Measurements from ENCODE around the gene EXOC3.
"Not testable (repeated sequence)": the region's sequence is repeated elsewhere in the genome, so short reads cannot be mapped to it uniquely, and the experiment has no call there.

EXOC3 gene

DNA sequence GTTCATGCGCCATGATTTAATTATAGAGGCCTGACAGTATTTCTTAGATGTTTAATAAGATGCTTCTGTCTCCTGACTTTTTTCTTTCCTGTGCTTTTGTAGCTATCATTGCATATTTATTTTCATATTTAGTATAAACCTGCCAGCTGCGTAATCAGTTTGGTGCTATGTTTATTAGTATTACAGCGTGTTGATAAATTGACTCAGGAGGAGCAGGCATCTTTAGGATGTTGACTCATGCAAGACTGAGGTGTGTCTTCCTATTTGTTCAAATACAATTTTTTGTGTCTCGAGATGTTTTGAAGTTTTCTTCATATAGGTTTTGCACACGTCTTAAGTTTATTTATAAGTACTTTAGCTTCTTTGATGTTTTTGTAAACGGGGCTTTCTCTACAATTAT is 35.9 kb upstream of the EXOC3 start:
- DNase-seq (ENCODE audit: low read depth): no peak

DNA sequence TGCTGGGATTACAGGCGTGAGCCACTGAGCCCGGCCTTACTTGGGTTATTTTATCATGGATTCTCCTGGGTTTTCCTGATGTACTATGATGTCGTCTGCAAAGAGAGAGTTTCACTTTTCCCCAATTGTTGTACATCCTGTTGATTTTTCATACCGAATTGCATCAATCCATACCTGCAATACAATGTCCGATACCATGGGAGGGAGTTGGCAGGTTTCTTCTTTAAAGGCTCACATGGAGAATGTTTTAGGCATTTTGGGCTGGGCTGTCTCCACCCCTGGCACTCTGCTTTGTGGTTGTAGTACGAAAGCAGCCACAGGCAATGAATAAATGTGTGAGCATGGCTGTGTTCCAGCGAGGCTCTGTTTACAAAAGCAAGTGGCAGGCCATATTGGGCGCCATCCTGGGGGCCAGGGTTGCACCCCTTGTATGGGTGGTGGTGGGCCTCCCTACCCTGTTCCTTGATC is 35.1 kb upstream of the EXOC3 start:
- no peak for DNase-seq (ENCODE audit: low read depth)

DNA sequence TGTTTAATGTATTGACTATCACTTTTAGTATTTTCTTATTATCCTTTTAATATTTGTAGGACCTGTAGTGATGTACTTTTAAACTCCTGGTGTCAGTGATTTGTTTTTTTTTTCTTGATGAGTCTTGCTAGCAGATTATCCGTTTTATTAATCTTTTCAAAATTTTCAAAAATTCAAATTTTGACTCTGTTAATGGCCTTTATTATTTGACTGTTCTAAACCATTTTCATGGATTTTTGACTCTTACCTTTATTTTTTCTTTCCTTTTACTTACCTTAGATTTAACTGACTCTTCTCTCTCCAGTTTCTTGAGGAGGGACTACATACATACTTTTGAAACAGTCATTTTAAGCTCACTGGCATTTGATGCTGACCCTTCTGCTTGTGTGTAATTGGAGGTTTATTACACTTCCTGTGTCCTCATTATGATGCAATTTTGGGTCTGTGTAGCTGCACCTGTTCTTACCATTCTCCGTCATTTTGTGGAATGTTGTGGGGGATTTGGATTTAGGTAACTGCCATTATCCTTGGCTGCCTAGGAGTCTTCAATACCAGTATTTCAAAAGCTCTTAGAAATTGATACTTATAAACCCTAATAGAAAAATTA is 32.0 kb upstream of the EXOC3 start:
- no peak for DNase-seq (ENCODE audit: low read depth)

DNA sequence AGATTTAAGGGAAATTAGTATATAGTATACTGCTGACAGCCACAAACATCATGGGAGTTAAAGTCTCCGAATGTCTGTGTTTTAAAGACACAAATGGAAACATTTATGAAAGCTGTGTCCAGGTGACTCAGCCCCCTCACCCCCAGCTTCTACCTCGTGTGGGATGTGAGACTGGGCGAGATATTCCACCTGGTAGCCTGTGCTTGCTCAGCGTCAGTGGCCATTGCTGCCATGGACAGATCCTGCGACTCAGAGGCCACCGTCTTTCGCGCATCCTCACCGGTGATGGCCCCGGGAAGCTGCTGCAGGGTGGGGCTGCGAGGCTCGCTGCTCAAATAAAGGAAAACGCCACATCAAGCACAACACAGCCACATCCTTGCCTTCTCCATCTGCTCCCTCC is 31.2 kb upstream of the EXOC3 start:
- no peak for DNase-seq (ENCODE audit: low read depth)

DNA sequence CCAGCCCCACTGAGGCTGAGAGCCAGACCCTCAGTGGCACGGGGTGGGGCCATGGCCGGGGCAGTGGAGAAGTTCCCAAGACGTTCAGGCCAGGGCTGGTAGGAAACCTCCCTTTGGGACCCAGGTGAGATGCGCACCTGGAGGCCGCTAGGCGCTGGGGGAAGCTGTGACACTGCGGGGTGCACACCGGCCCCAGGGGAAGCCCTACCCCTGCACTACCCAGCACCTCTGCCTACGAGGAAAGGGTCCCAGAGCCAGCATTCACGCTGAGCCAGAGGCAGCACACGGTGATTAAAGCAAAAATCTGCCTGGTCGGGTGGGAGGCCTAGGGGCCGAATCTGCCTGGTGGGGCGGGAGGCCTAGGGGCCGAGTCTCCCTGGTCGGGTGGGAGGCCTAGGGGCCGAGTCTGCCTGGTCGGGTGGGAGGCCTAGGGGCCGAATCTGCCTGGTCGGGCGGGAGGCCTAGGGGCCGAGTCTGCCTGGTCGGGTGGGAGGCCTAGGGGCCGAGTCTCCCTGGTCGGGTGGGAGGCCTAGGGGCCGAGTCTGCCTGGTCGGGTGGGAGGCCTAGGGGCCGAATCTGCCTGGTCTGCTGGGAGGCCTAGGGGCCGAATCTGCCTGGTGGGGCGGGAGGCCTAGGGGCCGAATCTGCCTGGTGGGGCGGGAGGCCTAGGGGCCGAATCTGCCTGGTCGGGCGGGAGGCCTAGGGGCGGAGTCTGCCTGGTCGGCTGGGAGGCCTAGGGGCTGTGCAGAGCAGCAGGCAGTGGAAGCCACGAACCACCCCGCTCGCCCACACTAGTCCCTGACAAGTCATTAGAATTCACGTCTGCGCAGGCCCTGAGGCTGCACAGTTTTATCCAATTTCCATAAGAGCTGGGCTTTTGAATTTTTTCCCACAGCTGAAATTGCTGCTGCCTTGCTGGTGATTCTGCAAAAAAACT is 27.7 kb upstream of the EXOC3 start:
- not testable (repeated sequence) for DNase-seq (ENCODE audit: low read depth)

DNA sequence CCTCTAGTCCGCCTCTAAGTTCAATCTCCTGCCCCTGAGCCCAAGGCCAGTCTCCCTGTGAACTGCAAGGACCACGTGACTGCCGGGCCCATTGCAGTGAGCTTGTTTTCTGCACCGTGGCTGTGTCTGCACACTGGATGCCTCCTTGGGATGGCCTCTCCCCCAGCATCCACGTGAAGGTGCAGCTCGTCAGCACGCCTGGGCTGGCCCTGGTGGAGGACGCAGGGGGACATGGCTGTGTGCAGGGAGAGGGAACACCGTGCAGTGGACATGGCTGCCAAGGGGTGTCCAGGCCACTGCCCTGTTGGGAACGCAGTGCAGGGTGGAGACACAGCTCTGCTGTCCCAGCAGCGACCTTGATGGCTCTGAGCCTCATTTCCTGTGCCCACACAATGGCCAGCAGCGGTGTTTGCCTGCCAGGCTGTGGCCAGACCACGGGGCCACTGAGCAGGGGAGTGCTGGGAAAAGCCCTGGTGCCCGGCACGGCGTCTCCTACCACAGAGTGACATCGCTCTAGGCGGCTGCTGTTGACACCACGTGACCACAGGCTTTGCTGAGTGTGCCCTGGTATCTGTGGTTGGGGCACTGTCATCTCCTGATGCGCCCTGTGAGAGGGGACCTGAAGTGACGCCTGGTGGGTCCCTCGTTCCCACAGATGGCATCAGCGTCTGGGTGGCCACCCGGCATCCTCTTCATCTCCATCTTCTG is 26.9 kb upstream of the EXOC3 start:
- no peak for DNase-seq (ENCODE audit: low read depth)

DNA sequence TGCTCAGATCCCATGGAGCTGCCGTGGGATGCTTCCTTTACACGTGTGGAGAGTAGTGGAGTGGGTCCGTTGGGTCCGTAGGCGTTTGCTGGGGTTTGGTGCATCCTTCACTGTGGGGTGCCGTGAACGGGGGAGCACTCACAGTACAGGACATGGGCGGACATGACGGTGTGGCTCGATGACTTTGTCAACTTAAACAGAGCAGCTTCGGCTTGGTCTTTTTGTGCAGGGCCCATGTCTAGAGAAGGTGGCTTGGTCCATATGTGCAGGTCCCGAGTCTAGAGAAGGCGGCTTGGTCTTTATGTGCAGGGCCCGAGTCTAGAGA is 26.4 kb upstream of the EXOC3 start:
- no peak for DNase-seq (ENCODE audit: low read depth)

DNA sequence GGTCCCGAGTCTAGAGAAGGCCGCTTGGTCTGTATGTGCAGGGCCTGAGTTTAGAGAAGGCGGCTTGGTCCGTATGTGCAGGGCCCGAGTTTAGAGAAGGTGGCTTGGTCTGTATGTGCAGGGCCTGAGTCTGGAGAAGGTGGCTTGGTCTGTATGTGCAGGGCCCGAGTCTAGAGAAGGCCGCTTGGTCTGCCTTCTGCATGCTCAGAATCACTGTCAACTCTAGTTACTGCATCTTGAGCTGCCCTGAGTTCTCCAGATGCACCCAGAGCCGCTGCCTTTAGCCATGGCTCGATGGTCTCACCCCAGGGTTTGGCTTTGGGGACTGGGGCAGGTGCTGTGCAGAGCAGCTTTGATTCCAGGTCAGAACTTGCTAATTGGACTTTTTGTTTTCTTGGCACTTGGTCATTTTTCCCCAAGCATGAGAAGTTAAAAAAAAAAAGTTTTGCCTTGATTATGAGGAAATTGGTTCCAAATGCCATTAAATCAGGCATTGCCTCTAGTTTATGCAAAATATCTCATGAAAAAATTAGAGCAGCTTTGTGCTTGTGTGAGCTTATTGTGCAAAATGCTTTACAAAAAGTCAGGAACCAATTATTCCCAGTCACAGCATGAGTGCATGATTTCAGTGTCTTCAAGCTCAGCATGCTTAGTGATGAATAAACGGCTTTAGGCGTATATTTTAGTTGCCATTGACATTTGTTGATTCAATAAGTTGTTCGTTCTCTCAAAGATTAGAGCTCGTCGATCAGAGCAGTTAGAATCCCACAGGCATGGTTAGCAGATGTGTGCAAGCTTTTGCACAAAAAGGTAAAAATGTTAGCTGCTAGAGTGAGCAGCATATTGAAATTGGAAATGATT is 25.4 kb upstream of the EXOC3 start:
- DNase-seq (ENCODE audit: low read depth): peak; percentile 48

DNA sequence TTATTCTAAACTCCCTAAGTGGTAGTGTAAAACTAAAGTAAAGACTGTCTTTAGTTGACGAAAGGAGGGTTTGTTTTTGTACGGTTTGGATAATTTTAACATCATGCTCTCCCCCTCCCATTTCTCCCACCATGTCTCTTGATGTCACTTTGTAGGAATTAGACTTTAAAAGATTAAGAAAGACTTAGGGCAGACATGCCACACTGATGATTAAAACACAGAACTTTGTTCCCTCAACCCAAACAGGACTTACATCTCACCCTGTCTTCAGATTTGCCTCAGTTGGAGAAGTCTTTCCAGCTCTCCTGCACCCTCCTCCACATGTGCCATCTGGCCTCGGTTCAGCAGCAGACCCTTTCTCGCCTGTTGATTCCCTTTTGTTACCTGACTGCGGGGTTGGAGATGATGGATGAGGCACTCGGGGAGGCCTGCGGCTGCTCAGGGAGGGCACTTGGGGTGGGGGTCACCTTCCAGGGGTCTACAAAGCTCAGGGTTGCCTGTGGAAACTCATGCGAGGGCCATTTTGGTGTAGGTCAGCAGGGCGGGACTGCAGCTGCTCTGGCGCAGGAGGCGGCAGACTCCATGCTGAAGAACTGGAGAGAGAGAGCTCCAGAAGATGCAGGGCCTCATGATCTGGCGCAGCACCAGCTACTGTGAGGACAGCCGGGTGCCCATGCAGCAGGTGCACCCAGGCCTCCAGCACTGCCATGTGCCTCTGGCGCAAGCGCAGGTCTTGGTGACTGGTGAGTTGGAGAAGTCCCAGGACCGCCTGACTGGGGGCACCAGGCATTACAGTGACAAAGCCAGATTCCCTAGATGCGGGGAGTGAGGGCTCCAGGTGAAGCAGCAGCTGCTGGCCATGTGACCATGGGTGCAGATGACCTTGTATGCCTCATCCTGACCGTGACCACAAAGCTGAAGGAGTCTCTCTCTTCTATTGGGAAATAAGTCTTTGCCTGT is 24.5 kb upstream of the EXOC3 start:
- no peak for DNase-seq (ENCODE audit: low read depth)

DNA sequence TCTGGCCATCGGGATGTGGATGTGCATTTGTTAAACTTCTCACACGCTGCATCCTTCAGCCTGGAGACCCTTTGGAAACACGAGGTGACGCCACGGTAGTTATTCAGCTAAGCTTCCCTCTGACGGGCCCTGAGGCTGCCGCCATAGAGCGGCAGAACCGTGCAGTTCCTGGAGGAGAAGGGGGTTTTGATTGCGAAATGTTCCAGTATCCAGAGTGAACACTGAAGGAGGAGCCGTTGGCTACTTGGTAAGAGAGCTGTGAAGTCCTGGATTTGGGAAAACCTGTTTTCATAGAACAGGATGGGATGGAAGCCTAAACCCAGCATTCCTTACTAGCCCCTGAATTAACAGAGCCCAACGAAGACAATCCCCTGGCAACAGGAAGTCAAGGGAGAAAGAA is 23.0 kb upstream of the EXOC3 start:
- no peak for DNase-seq (ENCODE audit: low read depth)

DNA sequence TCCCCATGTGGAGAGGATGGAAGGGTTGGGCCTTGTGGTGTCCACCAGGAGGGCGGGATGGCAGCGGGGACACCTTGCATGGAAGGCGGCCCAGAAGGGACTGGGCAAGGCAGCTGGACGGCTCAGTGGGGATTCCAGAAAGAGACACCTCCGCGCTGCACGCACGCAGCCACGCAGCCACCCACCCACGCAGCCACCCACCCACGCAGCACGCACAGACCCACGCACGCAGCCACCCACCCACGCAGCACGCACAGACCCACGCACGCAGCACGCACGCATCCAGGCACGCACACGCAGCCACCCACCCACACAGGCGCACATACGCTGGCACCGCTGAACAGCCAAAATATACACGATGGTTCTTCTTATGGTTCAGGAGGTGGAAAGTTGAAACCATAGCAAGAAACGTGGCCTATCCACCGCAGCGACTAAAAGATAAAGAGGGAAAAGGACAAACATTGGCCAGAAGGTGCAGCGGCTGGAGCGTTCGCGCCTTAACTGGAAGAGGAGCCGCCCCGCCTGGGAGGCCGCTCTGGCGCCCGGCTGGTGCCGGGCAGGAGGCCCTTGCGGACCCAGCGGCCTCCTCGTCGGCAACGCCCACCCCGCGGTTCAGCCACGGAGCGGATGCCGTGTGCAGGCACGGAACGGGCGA is 22.2 kb upstream of the EXOC3 start:
- DNase-seq (ENCODE audit: low read depth): no peak

DNA sequence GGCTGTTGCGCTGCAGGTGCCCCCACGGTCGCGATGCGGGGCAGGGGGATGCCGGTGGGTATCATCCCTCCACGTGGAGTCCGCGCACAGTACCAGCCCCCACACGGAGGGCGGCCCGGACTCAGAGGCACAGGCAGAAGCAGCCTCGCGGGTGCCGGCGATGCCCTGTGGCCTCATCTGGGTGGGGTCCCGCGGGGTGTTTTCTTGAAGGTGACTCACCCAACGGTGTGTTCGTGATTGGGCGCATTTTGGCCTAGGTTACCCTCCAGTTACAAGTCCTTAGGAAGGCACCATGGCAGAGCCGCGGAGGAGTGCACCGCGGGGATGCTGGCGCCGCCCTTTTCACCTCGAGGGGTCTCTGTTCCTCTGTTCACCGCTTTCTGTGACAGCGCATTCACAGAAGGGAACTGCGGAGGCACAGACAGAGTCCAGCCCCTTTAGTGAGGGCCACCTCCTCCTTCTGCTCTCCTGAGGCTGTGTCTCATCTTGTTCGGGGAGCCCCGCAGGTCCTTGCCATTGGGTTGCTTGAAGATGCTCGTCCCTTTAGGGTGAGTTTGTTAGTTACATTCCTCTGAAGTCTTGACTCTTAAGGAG is 21.6 kb upstream of the EXOC3 start:
- DNase-seq (ENCODE audit: low read depth): no peak

DNA sequence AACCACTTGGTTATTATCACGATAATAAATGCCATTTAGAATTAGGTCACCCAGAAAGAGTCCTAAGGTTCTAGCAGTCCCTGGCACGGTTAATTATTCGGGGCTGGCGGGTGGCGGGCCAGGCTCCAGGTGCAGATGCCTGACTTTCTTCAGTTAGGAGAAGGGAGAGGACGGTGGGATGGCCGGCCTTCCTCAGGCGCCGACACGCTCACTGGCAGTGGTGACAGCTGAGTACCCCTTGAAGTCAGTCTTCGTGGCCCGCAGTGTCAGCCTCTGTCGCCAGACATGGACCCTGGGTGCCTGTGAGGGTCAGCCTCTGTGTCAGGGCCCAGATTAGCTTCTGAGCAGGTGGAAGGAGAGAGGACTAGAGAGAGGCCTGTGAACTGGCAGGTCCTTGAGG is 21.1 kb upstream of the EXOC3 start:
- DNase-seq (ENCODE audit: low read depth): no peak

DNA sequence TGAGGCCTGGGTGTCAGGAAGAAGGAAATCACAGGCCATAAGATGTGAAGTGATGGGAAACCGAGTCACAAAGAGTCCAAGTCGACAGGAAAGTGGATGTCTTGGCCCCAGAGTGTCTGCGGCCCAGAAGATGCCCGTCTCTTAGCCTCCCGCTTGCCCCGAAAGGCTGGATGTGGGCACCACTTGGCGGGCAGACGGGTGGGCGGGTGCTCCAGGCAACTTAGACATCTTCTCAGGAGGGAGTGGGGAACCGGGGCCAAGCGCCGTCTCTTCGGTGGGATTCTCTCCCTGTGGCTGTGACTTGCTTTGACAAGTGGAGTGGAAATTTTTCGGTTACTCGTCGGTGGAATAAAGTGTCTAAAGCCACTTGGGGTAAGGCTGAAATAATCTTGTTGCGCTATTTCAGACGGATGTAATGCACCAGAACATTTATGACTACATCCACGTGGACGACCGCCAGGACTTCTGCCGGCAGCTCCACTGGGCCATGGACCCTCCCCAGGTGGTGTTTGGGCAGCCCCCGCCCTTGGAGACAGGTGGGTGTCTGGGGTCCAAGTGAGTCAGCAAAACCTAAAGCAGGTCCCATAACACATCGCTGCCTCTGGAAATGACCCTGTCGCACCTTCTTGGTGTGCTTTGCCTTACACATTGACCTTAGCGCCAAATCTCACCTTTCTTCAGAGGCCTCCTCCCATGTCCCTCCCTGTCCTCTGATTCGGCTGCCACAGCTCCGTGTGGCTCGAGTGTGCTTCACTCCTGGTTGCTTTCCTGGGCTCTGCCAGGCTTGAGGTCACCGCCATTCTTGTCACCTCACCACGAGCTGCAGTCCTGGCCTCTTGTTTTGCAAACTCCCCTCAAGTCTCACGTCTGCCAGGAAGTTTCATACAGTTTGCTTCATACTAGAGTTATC is 20.4 kb upstream of the EXOC3 start:
- DNase-seq (ENCODE audit: low read depth): no peak

DNA sequence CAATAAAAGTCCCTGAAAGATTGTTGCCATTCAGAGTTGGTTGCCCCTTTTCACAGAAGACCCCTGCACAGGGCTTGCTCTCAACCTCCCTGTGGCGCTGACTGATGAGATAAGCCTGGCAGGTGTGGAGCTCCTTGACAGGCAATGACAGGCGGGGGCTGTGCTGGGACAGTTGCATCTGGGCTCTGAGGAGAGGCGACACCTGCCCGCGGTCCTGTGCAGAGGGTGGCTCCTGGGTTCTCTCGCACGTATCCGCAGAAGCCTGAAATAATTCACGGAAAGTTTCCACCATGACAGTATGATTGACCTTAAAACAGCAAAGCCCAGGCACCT is 19.8 kb upstream of the EXOC3 start:
- no peak for DNase-seq (ENCODE audit: low read depth)

DNA sequence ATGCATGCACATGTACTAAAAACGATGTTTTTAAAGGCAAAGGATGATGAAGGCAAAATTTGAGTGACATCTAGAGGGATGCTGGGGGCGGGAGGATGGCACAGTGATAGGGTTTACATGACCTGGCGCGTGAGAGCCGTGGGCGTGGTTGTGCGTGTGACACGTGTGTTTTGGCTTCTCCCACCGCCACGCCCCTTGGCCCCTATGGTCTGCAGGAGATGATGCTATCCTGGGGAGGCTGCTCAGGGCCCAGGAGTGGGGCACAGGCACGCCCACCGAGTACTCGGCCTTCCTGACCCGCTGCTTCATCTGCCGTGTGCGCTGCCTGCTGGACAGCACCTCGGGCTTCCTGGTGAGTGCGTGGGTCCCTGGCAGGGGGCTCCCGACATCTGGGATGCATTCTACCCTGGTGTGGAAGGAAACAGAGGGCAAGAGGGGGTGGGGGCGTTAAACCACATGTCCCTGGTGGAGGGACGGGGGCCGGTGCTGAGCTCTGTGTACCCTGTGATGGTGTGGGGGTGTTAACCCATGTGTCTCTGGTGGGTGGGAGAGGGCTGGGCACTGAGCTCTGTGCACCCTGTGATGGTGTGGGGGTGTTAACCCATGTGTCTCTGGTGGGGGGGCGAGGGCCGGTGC is 19.2 kb upstream of the EXOC3 start:
- DNase-seq (ENCODE audit: low read depth): no peak

DNA sequence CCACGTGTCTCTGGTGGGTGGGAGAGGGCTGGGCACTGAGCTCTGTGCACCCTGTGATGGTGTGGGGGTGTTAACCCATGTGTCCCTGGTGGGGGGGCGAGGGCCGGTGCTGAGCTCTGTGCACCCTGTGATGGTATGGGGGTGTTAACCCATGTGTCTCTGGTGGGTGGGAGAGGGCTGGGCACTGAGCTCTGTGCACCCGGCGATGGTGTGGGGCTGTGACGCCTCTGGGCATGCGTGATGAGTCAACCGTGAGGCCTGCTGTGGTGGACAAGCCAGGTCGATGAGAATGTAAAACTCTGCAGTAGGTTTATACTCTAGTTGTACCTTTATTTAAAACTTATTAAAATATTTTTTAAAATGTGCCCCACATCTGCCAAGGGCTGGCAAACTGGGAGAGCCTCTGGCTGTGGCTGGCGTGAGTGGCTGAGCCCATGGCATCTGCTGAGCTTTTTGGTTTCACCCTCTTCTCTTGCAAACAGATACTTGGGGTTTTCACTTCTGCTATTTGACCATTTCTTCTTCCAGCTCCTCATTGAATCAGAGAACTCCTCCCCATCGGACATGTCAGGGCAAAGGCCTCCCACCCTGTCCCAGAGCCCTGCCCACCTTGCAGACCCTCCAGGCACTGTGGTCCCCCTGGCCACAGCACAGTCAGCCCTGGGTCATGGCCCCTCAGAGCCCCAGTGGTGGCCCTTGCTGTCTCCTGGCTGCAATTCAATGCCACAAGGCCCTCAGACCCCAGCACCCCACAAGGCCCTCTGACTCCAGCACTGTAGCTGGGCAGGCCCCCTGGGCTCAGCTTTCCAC is 18.5 kb upstream of the EXOC3 start:
- no peak for DNase-seq (ENCODE audit: low read depth)

DNA sequence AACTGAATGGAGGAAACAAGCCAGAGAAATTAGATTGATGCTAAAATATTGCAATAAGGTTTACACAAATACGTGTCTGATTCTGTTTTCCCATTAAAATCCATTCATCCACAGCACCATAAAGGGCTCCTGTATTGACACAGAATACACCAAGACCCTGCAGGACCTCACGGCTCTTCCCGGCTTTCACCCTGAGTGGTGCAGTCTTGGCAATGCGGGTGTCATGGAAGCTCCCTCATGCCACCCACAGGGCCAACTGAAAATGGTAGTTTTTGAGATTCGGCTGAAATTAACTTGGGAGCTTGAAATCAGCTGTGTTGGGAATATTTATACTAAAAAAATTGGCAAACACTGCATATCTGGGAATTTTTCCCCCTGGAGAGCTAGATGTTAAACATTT is 17.3 kb upstream of the EXOC3 start:
- DNase-seq (ENCODE audit: low read depth): no peak

Measured in GM04504 (cell line).